GM12878 (cell line): ENCODE measurements around the gene ARHGAP19. TPM values are rescaled to one million over a fixed set of nuclear protein-coding genes. Genes with fewer than 3 reads are reported as not detected.

ENCODE experiments used
- ATAC-seq: fragments of 200-7000 bp; cut with Tn5 transposase; 3 replicates; pipeline ENCODE4 v1.9.1; 2020; ENCODE audit warnings: mild to moderate bottlenecking, moderate library complexity
- BruUV-seq: library from RNA; stranded (reverse); fragments of 400-500 nt; replicated peaks from 2 replicates; lab custom pipeline; 2021; lab: Mats Ljungman, UMichigan
- CTCF ChIA-PET: fragments of 300-600 bp; sonication (Branson Sonifier 250); formaldehyde crosslinking; extraction: SDS; loops from one replicate; lab custom pipeline; 2021; ENCODE audit warnings: inconsistent platforms; lab: Yijun Ruan, JAX
- POLR2A ChIA-PET: fragments of 350-600 bp; formaldehyde crosslinking; extraction: SDS; loops from one replicate; lab custom pipeline; 2021; ENCODE audit warnings: inconsistent platforms; lab: Charles Lee
- RAD21 ChIA-PET: fragments of 300-600 bp; sonication (Branson Sonifier 250); formaldehyde crosslinking; loops from one replicate; lab custom pipeline; 2023; ENCODE audit warnings: antibody characterized with exemption; ENCODE audit not compliant: unreplicated experiment; lab: Charles Lee
- SMC1A ChIA-PET: fragments of 300-600 bp; sonication (Branson Sonifier 250); formaldehyde crosslinking; loops from one replicate; lab custom pipeline; 2023; ENCODE audit not compliant: unreplicated experiment, uncharacterized antibody; lab: Charles Lee
- DNase-seq: peaks from one replicate; pipeline ENCODE4 v3.0.0-alpha.2; 2011; ENCODE audit warnings: low read depth, low spot score
- FAIRE-seq: peaks from 3 replicates; lab custom pipeline; 2011; peaks lifted over from hg19 to GRCh38; lab: Jason Lieb, UNC
- H2AFZ ChIP-seq: 2 replicates; pipeline ENCODE4 v1.6.0; 2011; ENCODE audit warnings: low read depth, low read length, control low read depth; ENCODE audit not compliant: control insufficient read depth
- H3K27ac ChIP-seq: 2 replicates; pipeline ENCODE4 v1.5.1; 2011; ENCODE audit warnings: control low read depth; ENCODE audit not compliant: control insufficient read depth, insufficient read depth
- H3K27me3 ChIP-seq, 2 experiments: replicated peaks in 1 of 2; 2 replicates each; pipeline versions ENCODE4 v1.6.0 to v1.6.1; 2011; ENCODE audit warnings: low read length in 1 of 2; ENCODE audit not compliant: control insufficient read depth in 2 of 2, insufficient read depth in 2 of 2
- H3K36me3 ChIP-seq, 2 experiments: 2 replicates each; pipeline ENCODE4 v1.5.1; 2011; ENCODE audit warnings: low read length in 1 of 2; ENCODE audit not compliant: control insufficient read depth in 2 of 2, insufficient read depth in 2 of 2
- H3K4me1 ChIP-seq: 2 replicates; pipeline ENCODE4 v1.6.1; 2011; ENCODE audit warnings: mild to moderate bottlenecking, low read length, moderate library complexity, mixed read lengths; ENCODE audit not compliant: control insufficient read depth, insufficient read depth
- H3K4me2 ChIP-seq: 2 replicates; pipeline ENCODE4 v1.6.0; 2011; ENCODE audit warnings: control low read depth; ENCODE audit not compliant: control insufficient read depth, insufficient read depth
- H3K4me3 ChIP-seq: fragments of 200-600 bp; sonication (generic); 2 replicates; pipeline ENCODE4 v1.5.1; 2016
- H3K79me2 ChIP-seq: 2 replicates; pipeline ENCODE4 v1.6.0; 2011; ENCODE audit warnings: low read length; ENCODE audit not compliant: control insufficient read depth, insufficient read depth
- H3K9ac ChIP-seq: 2 replicates; pipeline ENCODE4 v1.8.0; 2011; ENCODE audit warnings: low read length, control low read depth, mixed read lengths; ENCODE audit not compliant: control insufficient read depth, insufficient read depth
- H3K9me3 ChIP-seq: replicated peaks from 3 replicates; pipeline ENCODE4 v1.5.1; 2011; ENCODE audit warnings: mild to moderate bottlenecking, low read length; ENCODE audit not compliant: control insufficient read depth, insufficient read depth
- H4K20me1 ChIP-seq: 2 replicates; pipeline ENCODE4 v1.6.0; 2011; ENCODE audit not compliant: control insufficient read depth, insufficient read depth
- CEBPZ ChIP-seq: fragments of 150-350 bp; IDR thresholded peaks from 2 replicates; pipeline ENCODE4 v1.6.1; 2016; ENCODE audit warnings: low read depth, low read length
- CHD4 ChIP-seq: fragments of 200-600 bp; sonication (generic); IDR thresholded peaks from 2 replicates; pipeline ENCODE4 v1.6.1; 2016; ENCODE audit warnings: mild to moderate bottlenecking
- EED ChIP-seq: sonication (generic); IDR thresholded peaks from 2 replicates; pipeline ENCODE4 v1.6.1; 2016; ENCODE audit warnings: antibody characterized with exemption, low read depth
- IKZF1 ChIP-seq: fragments of 450-650 bp; conservative IDR thresholded peaks from 2 replicates; pipeline ENCODE4 v1.6.1; 2017; ENCODE audit warnings: antibody characterized with exemption, mild to moderate bottlenecking
- IRF5 ChIP-seq: fragments of 450-650 bp; IDR thresholded peaks from 2 replicates; pipeline ENCODE4 v1.6.1; 2017; ENCODE audit warnings: borderline replicate concordance
- NR2C1 ChIP-seq: fragments of 450-650 bp; IDR thresholded peaks from 2 replicates; pipeline ENCODE4 v1.6.1; 2017; ENCODE audit warnings: antibody characterized with exemption, mild to moderate bottlenecking, moderate library complexity
- NR2C2 ChIP-seq: IDR thresholded peaks from 2 replicates; pipeline ENCODE4 v1.6.1; 2011; ENCODE audit warnings: borderline replicate concordance, low read depth; ENCODE audit not compliant: control insufficient read depth, insufficient read length
- POLR2AphosphoS5 ChIP-seq: IDR thresholded peaks from 2 replicates; pipeline ENCODE4 v1.6.1; 2011; ENCODE audit warnings: mild to moderate bottlenecking, low read length, inconsistent platforms
- RAD21 ChIP-seq: IDR thresholded peaks from 2 replicates; pipeline ENCODE4 v1.6.1; 2011; ENCODE audit warnings: mild to moderate bottlenecking, low read depth, low read length, moderate library complexity; ENCODE audit not compliant: insufficient read depth
- SMC3 ChIP-seq: IDR thresholded peaks from 2 replicates; pipeline ENCODE4 v1.6.1; 2011; ENCODE audit warnings: low read length, improper control_type of control experiment, borderline replicate concordance
- SPI1 ChIP-seq: IDR thresholded peaks from 2 replicates; pipeline ENCODE4 v1.6.1; 2011; ENCODE audit warnings: low read depth, mild to moderate bottlenecking, low read length, moderate library complexity, borderline replicate concordance; ENCODE audit not compliant: insufficient read depth
- SREBF2 ChIP-seq: IDR thresholded peaks from 2 replicates; pipeline ENCODE4 v1.6.1; 2012; ENCODE audit warnings: mild to moderate bottlenecking, low read length
- TBL1XR1 ChIP-seq: IDR thresholded peaks from 2 replicates; pipeline ENCODE4 v1.6.1; 2012; ENCODE audit warnings: low read depth, low read length, improper control_type of control experiment
- WRNIP1 ChIP-seq: IDR thresholded peaks from 2 replicates; pipeline ENCODE4 v1.6.1; 2011; ENCODE audit warnings: low read depth, low read length, improper control_type of control experiment, borderline replicate concordance
- YBX1 ChIP-seq: fragments of 450-650 bp; IDR thresholded peaks from 2 replicates; pipeline ENCODE4 v1.6.1; 2016; ENCODE audit warnings: antibody characterized with exemption
- ZNF687 ChIP-seq: fragments of 450-650 bp; IDR thresholded peaks from 2 replicates; pipeline ENCODE4 v1.6.1; 2017; ENCODE audit warnings: mild to moderate bottlenecking, moderate library complexity
- ZSCAN29 ChIP-seq: fragments of 450-650 bp; IDR thresholded peaks from 2 replicates; pipeline ENCODE4 v1.6.1; 2017; ENCODE audit warnings: mild to moderate bottlenecking, moderate library complexity
- in situ Hi-C: fragments of 300-500 bp; cut with MboI; formaldehyde crosslinking; loops from 9 replicates; pipeline ENCODE4 v1.14.3; 2018; ENCODE audit warnings: mixed read lengths
- intact Hi-C: fragments of 100-400 bp; cut with micrococcal nuclease; formaldehyde crosslinking; loops from one replicate; pipeline ENCODE4 v1.14.2; 2022; ENCODE audit not compliant: unreplicated experiment
- polyA plus RNA-seq, 11 experiments: library from polyadenylated mRNA; depleted of rRNA in 4 of 11; unstranded in 6 of 11; stranded (reverse) in 5 of 11; fragments of >200 nt; fragmentation: Nextera tagmentation in 4 of 11; fragmentation: Illumina TruSeq in 1 of 11; extraction: Ambion mirVana in 4 of 11; extraction: Trizol in 1 of 11; gene quantifications; 1 replicate in 1 of 11; 2 replicates in 10 of 11; pipeline versions ENCODE4 v1.2.1 to v1.2.3, GENCODE V29; 2011 to 2016; ENCODE audit warnings: inconsistent platforms in 2 of 11, missing spikeins in 2 of 11, low read depth in 1 of 11
- total RNA-seq, 4 experiments: library from RNA; depleted of rRNA in 3 of 4; stranded (reverse); fragments of >200 nt in 3 of 4; fragmentation: Illumina TruSeq in 1 of 4; extraction: Trizol in 1 of 4; gene quantifications; 2 replicates each; pipeline versions ENCODE4 v1.2.1 to v1.2.3, GENCODE V29; 2013 to 2021

Gene ARHGAP19
- total and polyA plus RNA-seq, 10 of the 15 experiments (the other 5 are each of a cell fraction or from before 2014, with no cell fraction given): 13.3 to 40.7 (median 22.6) TPM

GRCh38 chr10:97278491-97278989 lies 13.9 kb downstream of the ARHGAP19 start:
- DNase-seq: no peak
- Histone ChIP-seq H4K20me1 (no peaks in the 10 kb centered on the region), H3K27ac (no peak overlapping the region), H3K4me3 (no peak overlapping the region), H3K36me3 (no peaks in the 10 kb centered on the region; a peak in 1 of 4 replicates), H2AFZ (no peak overlapping the region), H3K4me1 (peaks cover 9% of the 10 kb centered on the region), H3K27me3 (no peaks in the 10 kb centered on the region), H3K9ac (no peak overlapping the region), H3K4me2 (no peak overlapping the region), H3K9me3 (no peaks in the 10 kb centered on the region), H3K79me2 (peaks cover 19% of the 10 kb centered on the region)
- BruUV-seq: no TSS peak
- no peak for FAIRE-seq
- POLR2A ChIA-PET: interaction anchor here (0.7 to 0.9 kb wide), 4 partner anchors 14 to 61 kb away, joined by 3 read pairs; partner anchors contain the start of gene ARHGAP19
- ATAC-seq: peak; percentile 92
- CTCF ChIA-PET: interaction anchor here (0.6 to 2.9 kb wide), 43 partner anchors 8 to 1312 kb away, joined by 3 to 44 read pairs (median 4); partner anchors contain the start of genes ARHGAP19, FRAT1 and RRP12
- RAD21 ChIA-PET: interaction anchor here (0.6 to 2.4 kb wide), 8 partner anchors 8 to 122 kb away, joined by 3 to 14 read pairs (median 4); partner anchors contain the start of genes FRAT1, FRAT2 and RRP12
- intact Hi-C loops (no loop called here), in situ Hi-C loops (no loop called here)
- SMC1A ChIA-PET: interaction anchor here (0.6 to 2.1 kb wide), 14 partner anchors 9 to 800 kb away, joined by 3 to 17 read pairs (median 4); partner anchors contain the start of gene ARHGAP19
- TF ChIP-seq WRNIP1 (no peak), NR2C2 (no peak), CEBPZ (no peak), IRF5 (no peak), TBL1XR1 (no peak), ZSCAN29 (no peak), NR2C1 (no peak), CHD4 (no peak), POLR2AphosphoS5 (no peak), SREBF2 (no peak), EED (no peak), RAD21 (peak; percentile 49), SMC3 (peak; percentile 40; the same call in 1 of the 2 replicates), YBX1 (no peak), IKZF1 (no peak), ZNF687 (no peak), SPI1 (no peak)
